ENCODE measurements around the gene ELP6.

The ELP6 gene

GRCh38 chr3:47455806-47456452 is 57.6 kb downstream of the ELP6 start:
- DNase-seq, result no peak

- no peak for DNase-seq
These were observed 60.9 kb downstream of the ELP6 start for GRCh38 chr3:47452453-47453215.
